Mucosa of rectum (tissue), 2 donors: ENCODE measurements around the gene DDX24.

Source experiments
- H3K27ac ChIP-seq, 2 donors: one replicate each; pipeline ENCODE4 v1.7.0; 2013; ENCODE audit warnings: inconsistent platforms in 2 of 2, low read depth in 2 of 2, low read length in 2 of 2
- H3K27me3 ChIP-seq, 2 donors: one replicate each; pipeline ENCODE4 v1.7.0; 2013; ENCODE audit warnings: low read length in 2 of 2; ENCODE audit not compliant: control insufficient read depth in 2 of 2, insufficient read depth in 2 of 2
- H3K36me3 ChIP-seq, 2 donors: one replicate each; pipeline ENCODE4 v1.7.0; 2013; ENCODE audit warnings: low read length in 2 of 2; ENCODE audit not compliant: control insufficient read depth in 2 of 2, insufficient read depth in 2 of 2
- H3K4me1 ChIP-seq, 2 donors: one replicate each; pipeline ENCODE4 v1.7.0; 2013; ENCODE audit warnings: low read length in 2 of 2, mild to moderate bottlenecking in 1 of 2; ENCODE audit not compliant: control insufficient read depth in 2 of 2, insufficient read depth in 2 of 2
- H3K4me3 ChIP-seq, 2 donors: one replicate each; pipeline ENCODE4 v1.7.0; 2013; ENCODE audit warnings: low read length in 2 of 2
- H3K9ac ChIP-seq, 2 donors: one replicate each; pipeline ENCODE4 v1.7.0; 2013; ENCODE audit warnings: low read length in 2 of 2, low read depth in 1 of 2, mild to moderate bottlenecking in 1 of 2
- H3K9me3 ChIP-seq, 2 donors: one replicate each; pipeline ENCODE4 v1.7.0; 2013; ENCODE audit warnings: low read length in 2 of 2; ENCODE audit not compliant: control insufficient read depth in 2 of 2
- donor health status: healthy.
- donor health status: Normal muscosa, but diverticular disease.

Gene DDX24

GRCh38 chr14:94018308-94018707 lies 62.7 kb downstream of the DDX24 start:
- no peak overlapping the region for H3K27ac ChIP-seq
- no peaks in the 10 kb centered on the region for H3K27me3 ChIP-seq
- H3K9me3 ChIP-seq, result no peaks in the 10 kb centered on the region
- no peaks in the 10 kb centered on the region for H3K36me3 ChIP-seq
- H3K9ac ChIP-seq, result no peak overlapping the region
- no peak overlapping the region for H3K4me3 ChIP-seq
- no peaks in the 10 kb centered on the region for H3K4me1 ChIP-seq

- peaks cover 0 to 1% of the 10 kb centered on the region in 2 donors for H3K27me3 ChIP-seq
These were observed 64.5 kb downstream of the DDX24 start for GRCh38 chr14:94016446-94016976.

GRCh38 chr14:94015223-94015622 lies 65.8 kb downstream of the DDX24 start:
- no peaks in the 10 kb centered on the region for H3K36me3 ChIP-seq
- no peaks in the 10 kb centered on the region for H3K9me3 ChIP-seq
- peaks cover 0 to 4% of the 10 kb centered on the region in 2 donors for H3K4me1 ChIP-seq
- H3K4me3 ChIP-seq, result no peak overlapping the region
- H3K27ac ChIP-seq, result no peak overlapping the region
- peaks cover 0 to 7% of the 10 kb centered on the region in 2 donors for H3K27me3 ChIP-seq
- no peak overlapping the region for H3K9ac ChIP-seq

More at GRCh38 chr14:94016446-94016976, 64.5 kb downstream of the DDX24 start:
- Histone ChIP-seq H3K27ac (no peak overlapping the region), H3K9ac (no peak overlapping the region), H3K9me3 (no peaks in the 10 kb centered on the region), H3K4me3 (no peak overlapping the region), H3K4me1 (no peaks in the 10 kb centered on the region), H3K36me3 (no peaks in the 10 kb centered on the region)

GRCh38 chr14:94014382-94014781 lies 66.6 kb downstream of the DDX24 start:
- Histone ChIP-seq H3K9ac (no peak overlapping the region), H3K27me3 (peaks cover 0 to 7% of the 10 kb centered on the region in 2 donors), H3K4me3 (no peak overlapping the region), H3K27ac (no peak overlapping the region), H3K9me3 (no peaks in the 10 kb centered on the region), H3K36me3 (no peaks in the 10 kb centered on the region), H3K4me1 (peaks cover 0 to 4% of the 10 kb centered on the region in 2 donors)

GRCh38 chr14:94011795-94012194 lies 69.2 kb downstream of the DDX24 start:
- H3K9me3 ChIP-seq, result no peaks in the 10 kb centered on the region
- H3K27ac ChIP-seq, result no peak overlapping the region
- no peaks in the 10 kb centered on the region for H3K36me3 ChIP-seq
- peaks cover 0 to 4% of the 10 kb centered on the region in 2 donors for H3K4me1 ChIP-seq
- peaks cover 0 to 7% of the 10 kb centered on the region in 2 donors for H3K27me3 ChIP-seq
- H3K4me3 ChIP-seq, result no peak overlapping the region
- H3K9ac ChIP-seq, result no peak overlapping the region

- no peak overlapping the region for H3K27ac ChIP-seq
- no peak overlapping the region for H3K4me3 ChIP-seq
- peaks cover 0 to 4% of the 10 kb centered on the region in 2 donors for H3K4me1 ChIP-seq
- H3K9me3 ChIP-seq, result no peaks in the 10 kb centered on the region
- H3K9ac ChIP-seq, result no peak overlapping the region
- peaks cover 0 to 7% of the 10 kb centered on the region in 2 donors for H3K27me3 ChIP-seq
- no peaks in the 10 kb centered on the region for H3K36me3 ChIP-seq
These were observed 70.4 kb downstream of the DDX24 start for GRCh38 chr14:94010625-94011024.

- Histone ChIP-seq H3K36me3 (no peaks in the 10 kb centered on the region), H3K9ac (no peak overlapping the region), H3K27me3 (peaks cover 0 to 7% of the 10 kb centered on the region in 2 donors), H3K9me3 (no peaks in the 10 kb centered on the region), H3K27ac (no peak overlapping the region), H3K4me1 (peaks cover 0 to 4% of the 10 kb centered on the region in 2 donors), H3K4me3 (no peak overlapping the region)
These were observed 71.2 kb downstream of the DDX24 start for GRCh38 chr14:94009767-94010166.

GRCh38 chr14:94008234-94008633 lies 72.8 kb downstream of the DDX24 start:
- no peaks in the 10 kb centered on the region for H3K36me3 ChIP-seq
- H3K9me3 ChIP-seq, result no peaks in the 10 kb centered on the region
- no peak overlapping the region for H3K27ac ChIP-seq
- H3K4me3 ChIP-seq, result no peak overlapping the region
- H3K27me3 ChIP-seq, result peaks cover 0 to 7% of the 10 kb centered on the region in 2 donors
- H3K4me1 ChIP-seq, result peaks cover 0 to 4% of the 10 kb centered on the region in 2 donors
- H3K9ac ChIP-seq, result no peak overlapping the region

GRCh38 chr14:94005324-94006073 lies 75.5 kb downstream of the DDX24 start:
- H3K4me1 ChIP-seq, result peaks cover 4 to 8% of the 10 kb centered on the region in 2 donors
- no peaks in the 10 kb centered on the region for H3K36me3 ChIP-seq
- H3K4me3 ChIP-seq, result no peak overlapping the region
- no peak overlapping the region for H3K9ac ChIP-seq
- H3K9me3 ChIP-seq, result no peaks in the 10 kb centered on the region
- H3K27ac ChIP-seq, result no peak overlapping the region
- H3K27me3 ChIP-seq, result no peaks in the 10 kb centered on the region

GRCh38 chr14:94004015-94004414 lies 77.0 kb downstream of the DDX24 start:
- H3K9ac ChIP-seq, result no peak overlapping the region
- H3K9me3 ChIP-seq, result no peaks in the 10 kb centered on the region
- H3K36me3 ChIP-seq, result no peaks in the 10 kb centered on the region
- H3K27ac ChIP-seq, result no peak overlapping the region
- H3K4me3 ChIP-seq, result no peak overlapping the region
- H3K27me3 ChIP-seq, result no peaks in the 10 kb centered on the region
- H3K4me1 ChIP-seq, result peaks cover 4 to 8% of the 10 kb centered on the region in 2 donors
